ENCODE data around the gene TFF1. TPM values are rescaled to one million over a fixed set of nuclear protein-coding genes. Genes with fewer than 3 reads are reported as not detected.

Gene TFF1
- total RNA-seq, 2 donors from 2014 or later, result 3.0 to 66.4 TPM

- DNase-seq (no peak), ATAC-seq (no peak)
- Histone ChIP-seq H3K27me3 (no peaks in the 10 kb centered on the region), H3K36me3 (replicated peaks in 1 of 2; ENCODE audit: insufficient read depth in 1 of 2, low read depth in 2 of 2) (no peaks in the 10 kb centered on the region), H3K4me3 (no peak overlapping the region), H3K9me3 (no peaks in the 10 kb centered on the region), H3K4me1 (no peaks in the 10 kb centered on the region), H3K27ac (no peak overlapping the region)
- 85 to 94% methylated on average over 4 of the region's 4 CpGs for WGBS, 2 donors
- TF ChIP-seq CTCF (IDR thresholded peaks at IDR 0.05), result no peak
- TF ChIP-seq POLR2A (IDR thresholded peaks at IDR 0.05), result no peak
- intact Hi-C loops (cut with DNase I), result no loop called here
Measured at GRCh38 chr21:42413500-42413899, 47.2 kb upstream of the TFF1 start.

- intact Hi-C loops (cut with DNase I), result no loop called here
- 67 to 74% methylated on average over 14 of the region's 14 CpGs for WGBS, 2 donors
- Histone ChIP-seq H3K9me3 (no peaks in the 10 kb centered on the region), H3K4me3 (no peak overlapping the region), H3K27me3 (no peaks in the 10 kb centered on the region), H3K27ac (no peak overlapping the region), H3K4me1 (no peaks in the 10 kb centered on the region), H3K36me3 (replicated peaks in 1 of 2; ENCODE audit: insufficient read depth in 1 of 2, low read depth in 2 of 2) (no peaks in the 10 kb centered on the region)
- DNase-seq, result no peak
- ATAC-seq, result no peak
- TF ChIP-seq CTCF (IDR thresholded peaks at IDR 0.05) (no peak), POLR2A (IDR thresholded peaks at IDR 0.05) (no peak)
Measured at GRCh38 chr21:42413093-42413492, 46.8 kb upstream of the TFF1 start.

GRCh38 chr21:42412636-42412933, 46.2 kb upstream of the TFF1 start:
- Histone ChIP-seq H3K9me3 (no peaks in the 10 kb centered on the region), H3K4me1 (no peaks in the 10 kb centered on the region), H3K36me3 (replicated peaks in 1 of 2; ENCODE audit: insufficient read depth in 1 of 2, low read depth in 2 of 2) (no peaks in the 10 kb centered on the region), H3K27me3 (no peaks in the 10 kb centered on the region), H3K4me3 (no peak overlapping the region), H3K27ac (no peak overlapping the region)
- 64 to 70% methylated on average over 5 of the region's 5 CpGs for WGBS, 2 donors
- no peak for TF ChIP-seq POLR2A (IDR thresholded peaks at IDR 0.05)
- no peak for TF ChIP-seq CTCF (IDR thresholded peaks at IDR 0.05)
- intact Hi-C loops (cut with DNase I), result no loop called here
- no peak for DNase-seq
- ATAC-seq, result no peak

- no peak for DNase-seq
- ATAC-seq, result peak; percentile 40
- Histone ChIP-seq H3K9me3 (no peaks in the 10 kb centered on the region), H3K27me3 (no peaks in the 10 kb centered on the region), H3K4me3 (no peak overlapping the region), H3K36me3 (replicated peaks in 1 of 2; ENCODE audit: insufficient read depth in 1 of 2, low read depth in 2 of 2) (no peaks in the 10 kb centered on the region), H3K27ac (peak overlapping the region in 1 of 4 donors; percentile 15), H3K4me1 (no peaks in the 10 kb centered on the region)
- WGBS, 2 donors, result 62 to 69% methylated on average over 12 to 20 of the region's 21 CpGs
- intact Hi-C loops (cut with DNase I), result no loop called here
- TF ChIP-seq CTCF (IDR thresholded peaks at IDR 0.05) (no peak), POLR2A (IDR thresholded peaks at IDR 0.05) (no peak)
Measured at GRCh38 chr21:42411891-42412635, 45.7 kb upstream of the TFF1 start.

GRCh38 chr21:42411197-42411869, 45.0 kb upstream of the TFF1 start:
- intact Hi-C loops (cut with DNase I), result no loop called here
- ATAC-seq, result peak; percentile 36

More at GRCh38 chr21:42411197-42411869, 45.0 kb upstream of the TFF1 start:
- Histone ChIP-seq H3K27ac (no peak overlapping the region), H3K27me3 (no peaks in the 10 kb centered on the region), H3K36me3 (replicated peaks in 1 of 2; ENCODE audit: insufficient read depth in 1 of 2, low read depth in 2 of 2) (no peaks in the 10 kb centered on the region), H3K9me3 (no peaks in the 10 kb centered on the region), H3K4me1 (no peaks in the 10 kb centered on the region), H3K4me3 (no peak overlapping the region)
- no peak for DNase-seq
- 56 to 60% methylated on average over 7 of the region's 7 CpGs for WGBS, 2 donors
- TF ChIP-seq POLR2A (IDR thresholded peaks at IDR 0.05) (no peak), CTCF (IDR thresholded peaks at IDR 0.05) (no peak)

Measured in body of pancreas (tissue), 4 donors.